ENCODE measurements around the gene CTRL.

Gene CTRL

GRCh38 chr16:67885976-67886375 lies 45.7 kb downstream of the CTRL start:
- no peak for DNase-seq

DNA sequence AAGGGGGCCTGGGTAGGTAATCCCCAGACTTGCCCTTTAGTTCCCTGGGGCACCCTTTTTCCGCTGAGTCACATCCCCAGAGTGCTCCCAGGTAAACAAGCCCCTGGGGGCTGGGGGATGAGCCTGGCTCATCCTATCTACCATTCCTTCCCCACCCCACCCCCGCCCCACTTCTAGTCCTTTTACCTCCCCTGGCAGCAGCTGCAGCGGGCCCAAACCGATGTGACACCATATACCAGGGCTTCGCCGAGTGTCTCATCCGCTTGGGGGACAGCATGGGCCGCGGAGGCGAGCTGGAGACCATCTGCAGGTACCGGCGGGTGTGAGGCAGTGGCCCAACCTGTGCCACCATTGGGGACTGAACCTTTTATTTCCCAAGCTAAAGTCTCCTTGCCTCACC lies 46.1 kb downstream of the CTRL start:
- no peak for DNase-seq

- peak; percentile 92 for DNase-seq
These were observed 47.0 kb downstream of the CTRL start, which contains the start of gene NRN1L for GRCh38 chr16:67884684-67885083. Gene NRN1L (plus strand): TSS chr16:67884885. CDS start chr16:67884904, 19 bp downstream.

- DNase-seq: peak; percentile 71
These were observed 47.8 kb downstream of the CTRL start for GRCh38 chr16:67883872-67884261.

DNA sequence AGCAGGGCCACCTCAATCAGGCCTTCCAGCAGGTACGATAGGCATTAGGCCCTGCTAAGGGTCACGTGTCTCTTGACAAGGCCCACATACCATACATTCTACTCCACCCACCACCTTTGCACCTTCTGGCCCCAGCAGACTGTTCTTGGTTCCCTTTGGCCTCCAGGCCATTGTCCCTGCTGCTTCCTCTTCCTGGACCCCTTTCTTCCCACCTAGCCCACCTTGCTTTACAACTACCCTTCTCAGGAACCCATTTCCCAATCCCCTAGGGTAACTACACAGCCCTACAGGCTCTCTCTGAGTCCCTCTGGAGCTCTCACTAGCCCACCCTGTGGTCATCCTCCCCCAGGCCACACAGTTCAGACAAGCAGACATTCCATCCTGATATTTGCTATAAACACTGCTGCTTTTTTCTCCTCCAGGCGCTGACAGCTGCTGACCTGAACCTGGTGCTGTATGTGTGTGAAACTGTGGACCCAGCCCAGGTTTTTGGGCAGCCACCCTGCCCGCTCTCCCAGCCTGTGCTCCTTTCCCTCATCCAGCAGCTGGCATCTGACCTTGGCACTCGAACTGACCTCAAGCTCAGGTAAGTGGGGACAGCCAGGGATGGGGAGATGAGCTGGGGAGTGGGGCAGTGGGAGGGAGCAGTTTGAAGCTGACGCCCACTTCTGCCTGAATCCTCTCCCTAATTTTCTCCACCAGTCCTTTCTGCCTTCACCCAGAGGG lies 48.4 kb downstream of the CTRL start:
- DNase-seq: no peak

- peak; percentile 71 for DNase-seq
These were observed 49.1 kb downstream of the CTRL start for GRCh38 chr16:67882374-67883145.

GRCh38 chr16:67881621-67882161 lies 50.0 kb downstream of the CTRL start:
- peak; percentile 61 for DNase-seq

DNA sequence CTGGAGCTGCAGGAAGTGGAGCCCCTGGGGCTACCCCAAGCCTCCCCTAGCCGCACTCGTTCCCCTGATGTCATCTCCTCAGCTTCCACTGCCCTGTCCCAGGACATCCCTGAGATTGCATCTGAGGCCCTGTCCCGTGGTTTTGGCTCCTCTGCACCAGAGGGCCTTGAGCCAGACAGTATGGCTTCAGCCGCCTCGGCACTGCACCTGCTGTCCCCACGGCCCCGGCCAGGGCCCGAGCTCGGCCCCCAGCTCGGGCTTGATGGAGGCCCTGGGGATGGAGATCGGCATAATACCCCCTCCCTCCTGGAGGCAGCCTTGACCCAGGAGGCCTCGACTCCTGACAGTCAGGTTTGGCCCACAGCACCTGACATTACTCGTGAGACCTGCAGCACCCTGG lies 51.1 kb downstream of the CTRL start:
- no peak for DNase-seq

DNA sequence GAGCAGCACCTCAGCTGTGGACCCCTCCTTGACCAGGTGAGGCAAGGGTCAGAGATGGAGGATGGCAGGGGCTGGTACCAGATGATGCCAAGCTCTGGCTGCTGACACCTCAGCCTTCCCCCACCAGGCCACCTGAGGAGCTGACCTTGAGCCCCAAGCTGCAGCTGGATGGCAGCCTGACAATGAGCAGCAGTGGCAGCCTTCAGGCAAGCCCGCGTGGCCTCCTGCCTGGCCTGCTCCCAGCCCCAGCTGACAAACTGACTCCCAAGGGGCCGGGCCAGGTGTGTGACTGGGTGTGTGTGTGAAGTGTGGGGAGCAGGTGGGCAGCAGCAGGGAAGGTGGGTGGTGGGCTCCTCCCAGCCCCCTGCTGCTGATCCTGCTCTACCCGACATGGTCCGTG lies 51.7 kb downstream of the CTRL start:
- no peak for DNase-seq
